CD4-positive, CD25-positive, alpha-beta regulatory T cell (primary cell): Measurements from ENCODE around the gene PNKP. TPM values are rescaled to one million over a fixed set of nuclear protein-coding genes. Genes with fewer than 3 reads are reported as not detected.
A peak's percentile ranks its signal among the peaks of the same experiment; 100 is the strongest.

ENCODE experiments used
- ATAC-seq, 2 donors: fragments of 150-1000 bp; cut with Tn5 transposase; one replicate each; pipeline ENCODE4 v1.10.0; 2021; ENCODE audit warnings: low read depth in 2 of 2, moderate number of reproducible peaks in 2 of 2, moderate library complexity in 1 of 2
- DNase-seq, 3 donors: peaks; one replicate each; pipeline versions ENCODE4 v3.0.0 to v3.0.0-alpha.2; 2012 to 2022; ENCODE audit warnings: mixed read lengths in 1 of 3
- H3K27ac ChIP-seq: one replicate; pipeline ENCODE4 v1.7.0; 2013; ENCODE audit warnings: mild to moderate bottlenecking, low read length; ENCODE audit not compliant: insufficient read depth, poor library complexity, severe bottlenecking
- H3K27me3 ChIP-seq: one replicate; pipeline ENCODE4 v1.7.0; 2013; ENCODE audit warnings: low read length; ENCODE audit not compliant: control insufficient read depth, insufficient read depth
- H3K36me3 ChIP-seq: one replicate; pipeline ENCODE4 v1.7.0; 2013; ENCODE audit warnings: mild to moderate bottlenecking, low read length, moderate library complexity; ENCODE audit not compliant: control insufficient read depth, insufficient read depth
- H3K4me1 ChIP-seq: 2 replicates; pipeline ENCODE4 v1.7.0; 2013; ENCODE audit warnings: mild to moderate bottlenecking, low read length; ENCODE audit not compliant: insufficient read depth, control insufficient read depth, poor library complexity, severe bottlenecking
- H3K4me3 ChIP-seq: one replicate; pipeline ENCODE4 v1.7.0; 2013; ENCODE audit warnings: low read depth, mild to moderate bottlenecking, low read length, moderate library complexity
- H3K9me3 ChIP-seq, 2 experiments: 1 replicate in 1 of 2; 2 replicates in 1 of 2; pipeline ENCODE4 v1.7.0; 2013; ENCODE audit warnings: low read length in 2 of 2, mild to moderate bottlenecking in 1 of 2, moderate library complexity in 1 of 2; ENCODE audit not compliant: control insufficient read depth in 2 of 2
- H3K27ac Mint-ChIP-seq, 3 donors: one replicate each; pipeline ENCODE4 v1.8.0; 2020 to 2022; ENCODE audit warnings: mild to moderate bottlenecking in 3 of 3, mixed read lengths in 3 of 3, moderate library complexity in 2 of 3
- H3K27me3 Mint-ChIP-seq: one replicate; pipeline ENCODE4 v1.8.0; 2022; ENCODE audit warnings: mild to moderate bottlenecking, mixed read lengths
- H3K36me3 Mint-ChIP-seq: one replicate; pipeline ENCODE4 v1.8.0; 2020; ENCODE audit warnings: mixed read lengths
- H3K4me1 Mint-ChIP-seq, 4 donors: one replicate each; pipeline ENCODE4 v1.8.0; 2020 to 2022; ENCODE audit warnings: mixed read lengths in 4 of 4, mild to moderate bottlenecking in 1 of 4
- H3K4me3 Mint-ChIP-seq, 4 donors: one replicate each; pipeline ENCODE4 v1.8.0; 2020 to 2022; ENCODE audit warnings: mild to moderate bottlenecking in 4 of 4, mixed read lengths in 4 of 4, moderate library complexity in 3 of 4
- H3K9me3 Mint-ChIP-seq, 7 donors: one replicate each; pipeline ENCODE4 v1.8.0; 2020 to 2022; ENCODE audit warnings: mixed read lengths in 7 of 7, mild to moderate bottlenecking in 3 of 7, moderate library complexity in 2 of 7
- polyA plus RNA-seq, 4 donors: library from polyadenylated mRNA; unstranded; fragments of 300-500 nt; fragmentation: Illumina TruSeq; gene quantifications; one replicate each; pipeline ENCODE4 v1.2.3, GENCODE V29; 2021
- total RNA-seq: library from RNA; stranded (reverse); gene quantifications from one replicate; pipeline ENCODE4 v1.2.3, GENCODE V29; 2022

PNKP gene
- total and polyA plus RNA-seq, 5 donors from 2014 or later = 26.2 to 149 (median 28.4) TPM

DNA sequence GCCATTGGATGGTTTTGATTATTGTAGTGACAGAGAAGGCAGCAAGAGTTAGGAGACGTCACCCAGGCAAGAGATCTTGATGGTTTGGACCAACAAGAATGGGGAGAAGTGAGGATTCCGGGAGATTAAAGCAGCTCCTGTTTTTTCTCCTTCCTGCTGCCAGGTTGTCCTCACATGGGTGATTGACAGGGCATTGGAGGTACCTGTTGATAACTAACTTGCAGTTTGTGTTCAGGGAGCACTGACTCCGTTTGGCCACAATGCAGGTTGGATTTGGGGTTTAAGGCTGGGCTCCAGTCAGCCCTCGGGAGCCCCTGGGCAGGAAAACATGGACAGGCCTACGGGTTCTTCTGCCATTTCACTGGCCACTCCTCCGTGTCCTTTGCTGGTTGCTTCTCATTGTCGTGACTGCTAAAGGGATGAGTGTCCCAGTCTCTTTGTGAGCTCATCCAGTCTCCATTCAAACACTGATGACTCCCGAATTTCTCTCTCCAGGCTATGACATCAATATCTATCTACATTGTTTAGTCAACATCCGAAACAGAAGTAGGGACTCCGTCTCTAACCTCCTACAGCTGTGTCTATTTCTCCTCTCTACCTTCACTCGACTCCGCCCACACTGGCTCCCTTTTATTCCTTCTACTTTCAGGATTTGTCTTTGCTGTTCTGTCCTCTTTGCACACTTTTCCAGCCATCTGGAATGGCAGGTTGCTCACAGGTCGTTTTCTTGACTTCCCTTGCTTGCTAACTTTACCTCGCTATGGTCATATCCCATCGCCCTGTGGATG lies 17.7 kb downstream of the PNKP start:
- H3K27ac Mint-ChIP-seq = peak overlapping the region; percentile 82 to 98 (median 96)
- H3K27ac ChIP-seq = no peak overlapping the region
- peak overlapping the region; percentile 72 for H3K4me3 ChIP-seq
- H3K4me1 Mint-ChIP-seq = peaks cover 7 to 40% (median 36%) of the 10 kb centered on the region in 4 donors
- H3K9me3 ChIP-seq = no peaks in the 10 kb centered on the region
- no peaks in the 10 kb centered on the region for H3K36me3 Mint-ChIP-seq
- H3K27me3 Mint-ChIP-seq = no peaks in the 10 kb centered on the region
- no peaks in the 10 kb centered on the region for H3K36me3 ChIP-seq
- no peak for ATAC-seq
- H3K4me1 ChIP-seq = peaks cover 21% of the 10 kb centered on the region
- H3K27me3 ChIP-seq = peaks cover 2% of the 10 kb centered on the region
- H3K4me3 Mint-ChIP-seq = peak overlapping the region; percentile 88 to 96 (median 94)
- DNase-seq = no peak
- peaks cover 0 to 2% (median 0%) of the 10 kb centered on the region in 7 donors for H3K9me3 Mint-ChIP-seq

DNA sequence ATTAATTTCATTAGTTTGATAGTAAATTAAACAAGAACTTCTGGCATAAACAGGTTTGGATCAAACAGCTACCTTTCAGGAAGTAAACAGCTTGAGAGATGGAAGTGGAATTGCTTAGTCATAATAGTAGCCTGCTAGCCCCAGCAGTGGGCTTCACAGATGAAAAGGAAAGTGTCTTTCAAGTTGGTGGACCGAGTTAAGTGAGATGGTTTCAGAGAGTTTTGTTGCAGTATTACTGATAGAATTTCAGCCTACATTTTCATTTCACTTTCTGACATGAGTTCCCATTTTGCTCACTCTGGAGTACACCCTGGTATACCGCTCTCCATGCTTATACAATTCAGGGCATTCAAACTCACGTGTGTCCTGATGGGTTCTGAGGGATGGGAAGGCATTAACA lies 18.4 kb downstream of the PNKP start:
- Histone ChIP-seq H3K27ac (no peak overlapping the region), H3K9me3 (no peaks in the 10 kb centered on the region), H3K27me3 (peaks cover 2% of the 10 kb centered on the region), H3K4me3 (no peak overlapping the region), H3K4me1 (peaks cover 21% of the 10 kb centered on the region), H3K36me3 (no peaks in the 10 kb centered on the region)
- H3K4me1 Mint-ChIP-seq = peaks cover 7 to 40% (median 36%) of the 10 kb centered on the region in 4 donors
- DNase-seq (no peak), ATAC-seq (no peak)
- H3K4me3 Mint-ChIP-seq = peak overlapping the region; percentile 70 to 93 (median 83)
- H3K36me3 Mint-ChIP-seq = no peaks in the 10 kb centered on the region
- H3K27ac Mint-ChIP-seq = peak overlapping the region in 1 of 3 donors; percentile 82
- H3K27me3 Mint-ChIP-seq = no peaks in the 10 kb centered on the region
- peaks cover 0 to 2% (median 0%) of the 10 kb centered on the region in 7 donors for H3K9me3 Mint-ChIP-seq

DNA sequence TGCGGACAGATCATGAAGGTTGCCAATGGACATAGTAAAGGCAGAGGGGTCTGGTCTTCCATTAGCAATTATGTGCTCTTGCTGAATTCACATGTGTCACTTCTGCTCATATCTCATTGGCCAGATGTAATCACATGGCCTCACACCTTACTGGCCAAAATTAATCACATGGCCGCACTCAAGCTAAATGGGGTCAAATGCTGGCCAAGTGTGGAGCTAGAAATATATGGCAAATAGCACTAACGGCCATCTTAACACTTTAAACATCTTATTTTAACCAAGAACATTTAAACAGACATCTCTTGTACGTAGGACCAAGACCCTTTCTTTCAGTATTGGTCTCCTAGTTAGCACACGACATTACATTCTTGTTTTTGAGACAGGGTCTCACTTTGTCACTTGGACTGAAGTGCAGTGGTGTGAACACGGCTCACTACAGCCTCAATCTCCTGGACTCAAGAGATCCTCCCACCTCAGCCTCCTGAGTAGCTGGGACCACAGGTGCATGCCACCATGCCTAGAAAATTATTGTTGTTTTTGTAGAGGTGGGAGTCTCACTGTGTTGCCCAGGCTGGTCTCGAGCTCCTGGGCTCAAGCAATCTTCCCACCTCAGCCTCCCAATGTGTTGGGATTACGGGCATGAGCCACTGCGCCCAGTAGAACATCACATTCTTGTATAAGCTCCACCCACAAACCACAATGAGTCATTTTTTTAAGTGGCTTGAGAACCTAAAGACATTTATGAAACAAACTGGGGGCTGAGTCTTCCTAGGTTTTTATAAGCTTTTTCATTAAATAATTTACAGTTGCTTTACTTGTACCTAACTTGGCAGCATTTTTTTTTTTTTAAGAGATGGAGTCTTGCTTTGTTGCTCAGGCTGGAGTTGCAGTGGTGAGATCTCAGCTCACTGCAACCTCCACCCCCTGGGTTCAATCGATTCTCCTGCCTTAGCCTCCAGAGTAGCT lies 19.4 kb downstream of the PNKP start:
- Histone ChIP-seq H3K4me3 (no peak overlapping the region), H3K27ac (no peak overlapping the region), H3K27me3 (peaks cover 2% of the 10 kb centered on the region), H3K9me3 (no peaks in the 10 kb centered on the region), H3K4me1 (peaks cover 21% of the 10 kb centered on the region), H3K36me3 (no peaks in the 10 kb centered on the region)
- Mint-ChIP-seq H3K4me3 (peak overlapping the region in 1 of 4 donors; percentile 88), H3K9me3 (peaks cover 0 to 2% (median 0%) of the 10 kb centered on the region in 7 donors), H3K27me3 (no peaks in the 10 kb centered on the region), H3K27ac (no peak overlapping the region), H3K36me3 (no peaks in the 10 kb centered on the region), H3K4me1 (peaks cover 7 to 40% (median 32%) of the 10 kb centered on the region in 4 donors)
- peak in 1 of 3 donors; percentile 74 for DNase-seq
- ATAC-seq = no peak

DNA sequence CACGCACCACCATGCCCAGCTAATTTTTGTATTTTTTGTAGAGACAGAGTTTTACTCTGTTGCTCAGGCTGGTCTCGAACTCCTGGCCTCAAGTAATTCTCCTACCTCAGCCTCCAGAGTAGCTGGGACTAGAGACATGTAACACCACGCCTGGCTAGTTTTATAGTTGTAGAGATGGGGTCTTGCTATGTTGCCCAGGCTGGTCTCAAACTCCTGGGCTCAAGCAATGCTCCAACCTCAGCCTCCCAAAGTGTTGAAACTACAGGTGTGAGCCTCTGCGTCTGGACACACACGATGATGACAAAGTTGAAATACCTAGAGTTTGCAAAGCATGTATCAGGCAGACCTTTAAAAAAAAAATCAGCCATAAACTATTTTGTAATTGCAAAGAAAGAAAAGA lies 21.0 kb downstream of the PNKP start:
- Mint-ChIP-seq H3K4me3 (no peak overlapping the region), H3K9me3 (peaks cover 0 to 2% (median 0%) of the 10 kb centered on the region in 7 donors), H3K36me3 (no peaks in the 10 kb centered on the region), H3K27ac (no peak overlapping the region), H3K27me3 (no peaks in the 10 kb centered on the region), H3K4me1 (peaks cover 7 to 30% (median 22%) of the 10 kb centered on the region in 4 donors)
- H3K4me3 ChIP-seq = no peak overlapping the region
- DNase-seq (no peak), ATAC-seq (no peak)
- no peak overlapping the region for H3K27ac ChIP-seq
- no peaks in the 10 kb centered on the region for H3K36me3 ChIP-seq
- H3K4me1 ChIP-seq = peaks cover 8% of the 10 kb centered on the region
- H3K9me3 ChIP-seq = no peaks in the 10 kb centered on the region
- H3K27me3 ChIP-seq = no peaks in the 10 kb centered on the region

DNA sequence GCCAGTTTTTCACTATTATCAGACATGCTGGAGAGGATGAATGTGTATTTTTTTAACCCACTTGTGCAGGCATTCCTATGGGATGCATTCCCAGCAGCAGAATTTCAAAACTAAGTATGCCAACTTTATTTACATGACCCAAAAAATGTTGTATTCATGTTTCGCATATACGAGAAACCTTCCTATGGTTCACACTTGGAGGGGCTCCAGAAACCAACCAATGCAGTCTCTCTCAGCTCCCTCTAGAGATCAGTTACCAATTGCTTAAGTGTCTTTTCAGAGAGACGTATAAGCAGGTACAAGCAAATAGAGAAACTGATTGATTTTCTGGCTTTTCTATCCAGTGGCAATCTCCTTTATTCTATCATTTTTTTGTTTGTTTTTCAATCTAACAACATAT lies 22.0 kb downstream of the PNKP start:
- ATAC-seq (no peak), DNase-seq (no peak)
- Mint-ChIP-seq H3K36me3 (no peaks in the 10 kb centered on the region), H3K27me3 (no peaks in the 10 kb centered on the region), H3K9me3 (peaks cover 0 to 2% (median 0%) of the 10 kb centered on the region in 7 donors), H3K4me3 (no peak overlapping the region), H3K4me1 (peaks cover 7 to 26% (median 21%) of the 10 kb centered on the region in 4 donors), H3K27ac (no peak overlapping the region)
- Histone ChIP-seq H3K4me3 (no peak overlapping the region), H3K36me3 (no peaks in the 10 kb centered on the region), H3K27me3 (no peaks in the 10 kb centered on the region), H3K27ac (no peak overlapping the region), H3K4me1 (peaks cover 5% of the 10 kb centered on the region), H3K9me3 (no peaks in the 10 kb centered on the region)

DNA sequence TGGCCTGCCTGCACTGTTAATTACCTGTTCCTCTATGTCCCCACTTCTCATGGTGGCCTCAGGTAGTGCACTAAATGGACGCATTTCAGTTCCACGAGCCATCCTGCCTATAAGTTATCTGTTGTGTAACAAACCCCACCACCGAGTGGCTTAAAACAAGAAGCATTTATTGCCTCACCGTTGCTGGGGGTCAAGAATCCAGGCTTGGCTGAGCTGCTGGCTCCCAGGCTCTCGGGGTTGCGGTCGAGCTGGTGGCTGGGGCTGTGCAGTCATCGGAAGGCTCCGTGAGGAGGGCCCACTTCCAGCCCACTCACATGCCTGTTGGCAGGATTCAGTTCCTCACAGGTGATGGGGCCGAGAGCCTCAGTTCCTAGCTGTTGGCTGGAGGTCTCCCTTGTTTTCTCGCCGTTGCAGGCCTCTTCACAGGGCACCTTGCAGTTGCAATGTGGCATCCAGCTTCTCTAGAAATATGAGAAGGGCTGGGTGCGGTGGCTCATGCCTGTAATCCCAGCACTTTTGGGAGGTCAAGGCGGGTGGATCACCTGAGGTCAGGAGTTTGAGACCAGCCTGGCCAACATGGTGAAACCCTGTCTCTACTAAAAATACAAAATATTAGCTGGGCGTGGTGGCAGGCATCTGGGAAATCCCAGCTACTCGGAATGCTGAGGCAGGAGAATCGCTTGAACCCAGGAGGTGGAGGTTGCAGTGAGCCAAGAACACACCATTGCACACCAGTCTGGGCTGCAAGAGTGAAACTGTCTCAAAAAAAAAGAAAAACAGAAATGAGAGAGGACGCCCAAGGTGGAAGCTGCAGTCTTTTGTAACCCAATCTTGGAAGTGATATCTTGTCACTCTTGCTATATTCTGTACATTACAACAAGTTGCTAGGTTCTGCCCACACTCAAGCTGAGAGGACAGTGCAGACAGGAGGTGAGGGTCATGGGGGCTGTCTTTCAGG lies 23.0 kb downstream of the PNKP start:
- Mint-ChIP-seq H3K27me3 (no peaks in the 10 kb centered on the region), H3K9me3 (peaks cover 0 to 2% (median 0%) of the 10 kb centered on the region in 7 donors), H3K27ac (no peak overlapping the region), H3K4me3 (peak overlapping the region in 1 of 4 donors; percentile 10), H3K4me1 (peaks cover 0 to 16% (median 14%) of the 10 kb centered on the region in 4 donors), H3K36me3 (no peaks in the 10 kb centered on the region)
- DNase-seq (no peak), ATAC-seq (no peak)
- H3K27ac ChIP-seq = no peak overlapping the region
- H3K27me3 ChIP-seq = no peaks in the 10 kb centered on the region
- peaks cover 4% of the 10 kb centered on the region for H3K36me3 ChIP-seq
- H3K9me3 ChIP-seq = no peaks in the 10 kb centered on the region
- H3K4me3 ChIP-seq = no peak overlapping the region
- H3K4me1 ChIP-seq = no peaks in the 10 kb centered on the region

DNA sequence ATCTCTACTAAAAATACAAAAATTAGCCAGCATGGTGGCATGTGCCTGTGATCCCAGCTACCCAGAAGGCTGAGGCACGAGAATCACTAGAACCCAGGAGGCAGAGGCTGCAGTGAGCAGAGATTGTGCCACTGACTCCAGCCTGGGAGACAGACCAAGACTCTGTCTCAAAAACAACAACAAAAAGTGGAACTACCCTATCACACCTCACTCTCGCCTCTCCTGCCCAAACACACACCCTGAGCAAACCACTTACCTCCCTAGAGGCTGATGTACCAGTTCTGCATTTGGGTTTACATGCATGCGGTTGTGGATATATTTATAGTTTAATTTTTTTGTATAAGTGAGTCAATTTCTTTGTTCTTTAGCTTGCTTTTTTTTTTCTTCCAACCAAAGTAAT lies 24.1 kb downstream of the PNKP start:
- Mint-ChIP-seq H3K27ac (no peak overlapping the region), H3K4me3 (no peak overlapping the region), H3K4me1 (peaks cover 0 to 6% (median 4%) of the 10 kb centered on the region in 4 donors), H3K9me3 (peaks cover 0 to 1% (median 0%) of the 10 kb centered on the region in 7 donors), H3K27me3 (no peaks in the 10 kb centered on the region), H3K36me3 (peaks cover 7% of the 10 kb centered on the region)
- Histone ChIP-seq H3K36me3 (peaks cover 13% of the 10 kb centered on the region), H3K27me3 (no peaks in the 10 kb centered on the region), H3K4me1 (no peaks in the 10 kb centered on the region), H3K4me3 (no peak overlapping the region), H3K27ac (no peak overlapping the region), H3K9me3 (no peaks in the 10 kb centered on the region)
- ATAC-seq = peak in 1 of 2 donors; percentile 42
- no peak for DNase-seq
